PC-9 (cell line): ENCODE results near the gene ROS1.

Source experiments
- CTCF ChIP-seq: fragments of 200-600 bp; sonication (generic); conservative IDR thresholded peaks from 2 replicates; pipeline ENCODE4 v1.6.1; 2017; ENCODE audit warnings: mixed run types, antibody characterized with exemption, mild to moderate bottlenecking, moderate library complexity
- EZH2 ChIP-seq: fragments of 200-600 bp; sonication (generic); IDR thresholded peaks from 2 replicates; pipeline ENCODE4 v1.8.0; 2017; ENCODE audit warnings: antibody characterized with exemption, low read depth

- TF ChIP-seq CTCF, result no peak
- no peak for TF ChIP-seq EZH2
Observed at GRCh38 chr6:117473401-117473800, 47.7 kb upstream of the ROS1 start.
